SK-N-MC (cell line): ENCODE results near the gene OR1D5.

Experiments
- EZH2 ChIP-seq: fragments of 200-600 bp; sonication (generic); IDR thresholded peaks from one replicate; pipeline ENCODE4 v1.6.1; 2017; ENCODE audit warnings: antibody characterized with exemption
- POLR2AphosphoS5 ChIP-seq: IDR thresholded peaks from 2 replicates; pipeline ENCODE4 v1.6.1; 2012; ENCODE audit warnings: mild to moderate bottlenecking, low read depth, low read length, borderline replicate concordance

DNA sequence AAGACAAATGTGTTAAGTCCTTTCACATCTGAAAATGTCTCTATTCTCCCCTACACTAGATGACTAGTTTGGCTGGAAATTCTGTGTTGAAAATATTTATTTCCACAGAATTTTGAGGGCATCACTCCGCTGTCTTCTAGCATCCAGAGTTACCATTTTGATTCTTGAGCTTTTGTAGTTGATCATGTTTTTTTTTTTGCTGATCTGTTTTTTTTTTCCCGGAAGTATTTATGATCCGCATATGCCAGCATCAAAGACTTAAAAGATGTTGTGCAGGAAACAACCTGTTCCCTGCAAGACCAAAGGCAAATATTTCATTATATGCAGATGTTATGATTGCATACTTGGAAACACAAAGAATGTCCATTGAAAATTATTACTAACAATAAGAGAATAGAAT is 16.7 kb downstream of the OR1D5 start:
- TF ChIP-seq EZH2 (no peak), POLR2AphosphoS5 (no peak)
